Kidney tubule cell (primary cell): ENCODE data around the gene DSG2.
"Not testable (repeated sequence)": the region's sequence is repeated elsewhere in the genome, so short reads cannot be mapped to it uniquely, and the experiment has no call there.

Source experiments
- DNase-seq: peaks from one replicate; pipeline ENCODE4 v3.0.0-alpha.2; 2018; ENCODE audit warnings: low spot score

DSG2 gene

GRCh38 chr18:31497836-31498573 lies at the start of gene DSG2:
Gene DSG2 (plus strand): TSS chr18:31498177. CDS start chr18:31498252, 75 bp downstream.
- peak; percentile 86 for DNase-seq

- no peak for DNase-seq
Measured at GRCh38 chr18:31450409-31450808, 47.6 kb upstream of the DSG2 start.

- DNase-seq, result no peak
Measured at GRCh38 chr18:31451625-31452024, 46.4 kb upstream of the DSG2 start.

- DNase-seq, result peak; percentile 92
Measured at GRCh38 chr18:31454066-31454708, 43.8 kb upstream of the DSG2 start.

- no peak for DNase-seq
Measured at GRCh38 chr18:31469629-31470028, 28.3 kb upstream of the DSG2 start.

GRCh38 chr18:31478688-31479087 lies 19.3 kb upstream of the DSG2 start:
- DNase-seq, result no peak

GRCh38 chr18:31482051-31482450 lies 15.9 kb upstream of the DSG2 start:
- DNase-seq, result no peak

- DNase-seq, result no peak
Measured at GRCh38 chr18:31483396-31483795, 14.6 kb upstream of the DSG2 start.

GRCh38 chr18:31484461-31484860 lies 13.5 kb upstream of the DSG2 start:
- no peak for DNase-seq

GRCh38 chr18:31486165-31486564 lies 11.8 kb upstream of the DSG2 start:
- no peak for DNase-seq

GRCh38 chr18:31487246-31488015 lies 10.5 kb upstream of the DSG2 start:
- peak; percentile 96 for DNase-seq

- DNase-seq, result peak; percentile 70
Measured at GRCh38 chr18:31489311-31489710, 8.7 kb upstream of the DSG2 start.

GRCh38 chr18:31490387-31490786 lies 7.6 kb upstream of the DSG2 start:
- DNase-seq, result peak; percentile 88

GRCh38 chr18:31490833-31491232 lies 7.1 kb upstream of the DSG2 start:
- peak; percentile 45 for DNase-seq

- DNase-seq, result peak; percentile 54
Measured at GRCh38 chr18:31491586-31491985, 6.4 kb upstream of the DSG2 start.

- DNase-seq, result no peak
Measured at GRCh38 chr18:31492671-31493070, 5.3 kb upstream of the DSG2 start.

- DNase-seq, result no peak
Measured at GRCh38 chr18:31493171-31493570, 4.8 kb upstream of the DSG2 start.

- no peak for DNase-seq
Measured at GRCh38 chr18:31493941-31494340, 4.0 kb upstream of the DSG2 start.

- DNase-seq, result not testable (repeated sequence)
Measured at GRCh38 chr18:31494705-31495244, 3.2 kb upstream of the DSG2 start.

GRCh38 chr18:31497404-31497835 lies 557 bp upstream of the DSG2 start:
- DNase-seq, result no peak

- peak; percentile 42 for DNase-seq
Measured at GRCh38 chr18:31498574-31499524, 872 bp downstream of the DSG2 start.
